Ishikawa (cell line): Measurements from ENCODE around the gene GSTM3.
A peak's percentile ranks its signal among the peaks of the same experiment; 100 is the strongest.

Experiments
- CEBPB ChIP-seq: IDR thresholded peaks from 2 replicates; pipeline ENCODE4 v1.6.1; 2012
- CREB1 ChIP-seq: IDR thresholded peaks from 2 replicates; pipeline ENCODE4 v1.6.1; 2012; ENCODE audit warnings: low read depth
- EGR1 ChIP-seq: IDR thresholded peaks from 2 replicates; pipeline ENCODE4 v1.6.1; 2012
- EP300 ChIP-seq: IDR thresholded peaks from 2 replicates; pipeline ENCODE4 v1.6.1; 2012; ENCODE audit warnings: borderline replicate concordance
- FOXM1 ChIP-seq: IDR thresholded peaks from 2 replicates; pipeline ENCODE4 v1.6.1; 2012; ENCODE audit warnings: low read depth, borderline replicate concordance
- NFIC ChIP-seq: IDR thresholded peaks from 2 replicates; pipeline ENCODE4 v1.6.1; 2012
- RAD21 ChIP-seq: IDR thresholded peaks from 2 replicates; pipeline ENCODE4 v1.6.1; 2012; ENCODE audit warnings: low read depth
- TAF1 ChIP-seq: IDR thresholded peaks from 2 replicates; pipeline ENCODE4 v1.6.1; 2012; ENCODE audit warnings: low read depth, mild to moderate bottlenecking
- TCF12 ChIP-seq: IDR thresholded peaks from 2 replicates; pipeline ENCODE4 v1.6.1; 2012; ENCODE audit warnings: low read depth
- TEAD4 ChIP-seq: IDR thresholded peaks from 2 replicates; pipeline ENCODE4 v1.6.1; 2012
- YY1 ChIP-seq: IDR thresholded peaks from 2 replicates; pipeline ENCODE4 v1.6.1; 2012; ENCODE audit warnings: low read depth
- ZBTB7A ChIP-seq: IDR thresholded peaks from 2 replicates; pipeline ENCODE4 v1.6.1; 2012; ENCODE audit warnings: low read depth
- TF ChIP-seq, protein P1 (sequence below): IDR thresholded peaks from 2 replicates; pipeline ENCODE4 v1.6.1; 2012
- TF ChIP-seq, protein P2 (sequence below): IDR thresholded peaks from 2 replicates; pipeline ENCODE4 v1.6.1; 2012; ENCODE audit warnings: low read depth, mild to moderate bottlenecking
- TF ChIP-seq, protein P3 (sequence below): IDR thresholded peaks from 2 replicates; pipeline ENCODE4 v1.6.1; 2012

The GSTM3 gene

DNA sequence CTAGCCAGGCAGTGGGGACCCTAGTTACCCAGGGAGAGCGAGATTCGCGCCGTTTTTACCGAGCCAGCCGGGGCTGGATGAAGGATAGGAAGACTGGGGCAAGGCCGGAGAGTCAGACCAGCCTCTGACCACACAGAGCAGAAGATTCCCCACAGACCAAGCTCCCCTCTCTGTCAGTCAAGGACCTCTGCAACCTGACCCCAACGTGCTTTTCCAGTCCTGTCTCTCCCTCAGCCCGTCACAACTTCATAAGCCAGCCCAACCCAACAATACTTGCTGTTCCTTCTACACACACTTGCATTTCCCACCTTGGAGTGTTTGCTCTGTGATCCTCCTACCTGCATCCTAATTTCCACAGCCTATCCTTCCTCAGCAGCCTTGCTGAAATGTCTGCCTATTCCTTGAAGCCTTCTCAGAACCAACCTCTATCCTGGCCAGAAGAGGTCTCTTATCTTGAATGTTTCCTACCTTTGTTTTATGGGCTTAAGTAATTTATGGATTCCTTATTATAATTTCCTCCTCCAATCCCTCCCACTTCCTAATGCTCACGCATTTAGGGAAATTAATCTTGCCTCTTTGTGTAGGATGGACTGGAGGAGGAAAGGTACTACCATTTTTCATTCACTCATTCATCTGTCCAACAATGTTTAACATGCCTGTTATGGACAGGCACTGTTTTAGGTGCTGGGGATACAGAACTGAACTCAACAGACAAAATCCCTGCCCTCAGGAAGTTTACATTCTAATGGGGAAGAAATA lies at the start of gene GSTM3:
GSTM3 (minus strand) TSS at position 424 of the 759 bp plus-strand sequence. CDS start 751 bp downstream, outside the sequence.
- TF ChIP-seq NFIC (no peak), RAD21 (no peak), YY1 (no peak), FOXM1 (no peak), ZBTB7A (no peak), TAF1 (no peak), TEAD4 (no peak), EGR1 (no peak), CEBPB (no peak), CREB1 (no peak), EP300 (no peak), TCF12 (no peak)
- TF ChIP-seq, protein P1, sequence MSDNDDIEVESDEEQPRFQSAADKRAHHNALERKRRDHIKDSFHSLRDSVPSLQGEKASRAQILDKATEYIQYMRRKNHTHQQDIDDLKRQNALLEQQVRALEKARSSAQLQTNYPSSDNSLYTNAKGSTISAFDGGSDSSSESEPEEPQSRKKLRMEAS, result no peak
- TF ChIP-seq, protein P2, sequence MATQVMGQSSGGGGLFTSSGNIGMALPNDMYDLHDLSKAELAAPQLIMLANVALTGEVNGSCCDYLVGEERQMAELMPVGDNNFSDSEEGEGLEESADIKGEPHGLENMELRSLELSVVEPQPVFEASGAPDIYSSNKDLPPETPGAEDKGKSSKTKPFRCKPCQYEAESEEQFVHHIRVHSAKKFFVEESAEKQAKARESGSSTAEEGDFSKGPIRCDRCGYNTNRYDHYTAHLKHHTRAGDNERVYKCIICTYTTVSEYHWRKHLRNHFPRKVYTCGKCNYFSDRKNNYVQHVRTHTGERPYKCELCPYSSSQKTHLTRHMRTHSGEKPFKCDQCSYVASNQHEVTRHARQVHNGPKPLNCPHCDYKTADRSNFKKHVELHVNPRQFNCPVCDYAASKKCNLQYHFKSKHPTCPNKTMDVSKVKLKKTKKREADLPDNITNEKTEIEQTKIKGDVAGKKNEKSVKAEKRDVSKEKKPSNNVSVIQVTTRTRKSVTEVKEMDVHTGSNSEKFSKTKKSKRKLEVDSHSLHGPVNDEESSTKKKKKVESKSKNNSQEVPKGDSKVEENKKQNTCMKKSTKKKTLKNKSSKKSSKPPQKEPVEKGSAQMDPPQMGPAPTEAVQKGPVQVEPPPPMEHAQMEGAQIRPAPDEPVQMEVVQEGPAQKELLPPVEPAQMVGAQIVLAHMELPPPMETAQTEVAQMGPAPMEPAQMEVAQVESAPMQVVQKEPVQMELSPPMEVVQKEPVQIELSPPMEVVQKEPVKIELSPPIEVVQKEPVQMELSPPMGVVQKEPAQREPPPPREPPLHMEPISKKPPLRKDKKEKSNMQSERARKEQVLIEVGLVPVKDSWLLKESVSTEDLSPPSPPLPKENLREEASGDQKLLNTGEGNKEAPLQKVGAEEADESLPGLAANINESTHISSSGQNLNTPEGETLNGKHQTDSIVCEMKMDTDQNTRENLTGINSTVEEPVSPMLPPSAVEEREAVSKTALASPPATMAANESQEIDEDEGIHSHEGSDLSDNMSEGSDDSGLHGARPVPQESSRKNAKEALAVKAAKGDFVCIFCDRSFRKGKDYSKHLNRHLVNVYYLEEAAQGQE, result no peak
- TF ChIP-seq, protein P3, sequence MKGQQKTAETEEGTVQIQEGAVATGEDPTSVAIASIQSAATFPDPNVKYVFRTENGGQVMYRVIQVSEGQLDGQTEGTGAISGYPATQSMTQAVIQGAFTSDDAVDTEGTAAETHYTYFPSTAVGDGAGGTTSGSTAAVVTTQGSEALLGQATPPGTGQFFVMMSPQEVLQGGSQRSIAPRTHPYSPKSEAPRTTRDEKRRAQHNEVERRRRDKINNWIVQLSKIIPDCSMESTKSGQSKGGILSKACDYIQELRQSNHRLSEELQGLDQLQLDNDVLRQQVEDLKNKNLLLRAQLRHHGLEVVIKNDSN, result no peak

DNA sequence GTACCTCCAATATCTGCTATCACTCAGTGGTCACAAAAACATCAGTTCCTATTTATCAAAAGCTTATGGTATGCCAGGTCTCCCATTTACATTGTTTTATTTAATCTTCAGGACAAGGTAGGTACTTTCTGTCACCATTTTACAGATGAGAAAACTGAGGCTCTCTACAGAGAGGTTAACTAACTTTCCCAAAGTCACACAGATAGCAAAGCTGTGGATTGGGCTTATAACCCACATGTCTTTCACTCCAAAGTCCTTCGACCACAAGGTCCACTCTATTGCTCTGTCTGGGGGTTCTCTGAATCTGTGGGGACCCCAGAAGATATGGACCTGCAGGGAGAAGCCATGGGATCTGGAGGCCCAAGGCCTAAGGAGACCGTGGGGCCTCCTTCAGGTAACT lies 49.5 kb upstream of the GSTM3 start:
- TF ChIP-seq, protein P3, result no peak
- TF ChIP-seq FOXM1 (no peak), YY1 (no peak), RAD21 (no peak), TEAD4 (no peak)

GRCh38 chr1:109789551-109790180 lies 48.8 kb upstream of the GSTM3 start:
- no peak for TF ChIP-seq ZBTB7A
- TF ChIP-seq NFIC, result no peak
- no peak for TF ChIP-seq EGR1
- no peak for TF ChIP-seq YY1
- TF ChIP-seq TAF1, result no peak
- TF ChIP-seq RAD21, result no peak
- no peak for TF ChIP-seq CREB1
- TF ChIP-seq TCF12, result no peak
- no peak for TF ChIP-seq EP300
- TF ChIP-seq, protein P3, result no peak
- TF ChIP-seq, protein P2, result no peak
- TF ChIP-seq FOXM1, result no peak
- TF ChIP-seq CEBPB, result no peak

DNA sequence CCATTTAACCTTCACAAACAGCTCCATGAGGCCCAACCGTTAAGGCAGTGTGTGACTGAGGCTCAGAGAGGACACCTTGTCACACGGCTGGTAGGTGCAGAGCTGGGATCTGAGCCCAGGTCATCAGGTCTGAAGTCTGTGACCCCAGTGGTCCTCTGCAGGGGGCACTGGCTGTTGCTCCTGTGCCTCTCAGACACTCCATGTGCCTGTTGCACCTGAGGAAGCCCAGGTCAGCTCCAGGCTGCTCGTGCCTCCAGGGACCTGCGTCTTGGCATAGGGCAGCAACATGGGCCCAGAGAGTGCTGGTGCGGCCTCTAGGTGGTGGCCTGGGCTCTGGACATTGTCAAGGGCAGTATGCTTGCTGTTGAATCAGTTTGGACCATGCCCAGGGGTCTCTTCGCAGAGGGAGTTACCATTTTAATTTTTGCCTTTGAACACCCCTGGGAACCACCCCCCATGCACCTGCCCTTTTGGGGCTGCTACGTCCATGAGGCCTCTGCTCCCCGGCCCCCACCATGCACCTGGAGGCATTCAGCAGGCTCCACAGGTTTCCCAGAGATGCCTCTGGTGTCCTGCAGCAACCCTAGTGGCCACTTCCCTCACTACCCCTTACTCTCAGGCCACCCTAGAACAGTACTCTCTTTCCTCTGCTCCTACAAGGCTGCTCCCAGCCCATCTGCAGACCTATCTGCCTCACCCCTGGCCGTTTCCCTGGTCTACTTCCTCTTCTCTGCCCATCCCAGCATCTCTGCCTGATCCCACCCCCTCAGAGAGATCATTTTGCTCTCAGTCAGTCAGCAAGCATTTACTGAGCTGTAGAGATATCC lies 48.1 kb upstream of the GSTM3 start:
- TF ChIP-seq TEAD4, result no peak
- TF ChIP-seq CEBPB, result no peak
- 0 out of 2 replicates have a peak, but pooled peaks have one; percentile 11 for TF ChIP-seq RAD21
